ENCODE results near the gene HES4. TPM values are rescaled to one million over a fixed set of nuclear protein-coding genes. Genes with fewer than 3 reads are reported as not detected.

Gene HES4
- polyA plus RNA-seq, 1 experiment, result 10.8 TPM

GRCh38 chr1:1024149-1024770 lies 24.4 kb upstream of the HES4 start:
- no peaks in the 10 kb centered on the region for H3K27me3 ChIP-seq (ENCODE audit: control insufficient read depth, insufficient read depth, low read length)
- CTCF ChIA-PET, result interaction anchor here (0.6 to 4.7 kb wide), 5 partner anchors 8 to 267 kb away, joined by 3 to 20 read pairs (median 3); partner anchors contain the start of gene ISG15

GRCh38 chr1:1023700-1024099 lies 23.8 kb upstream of the HES4 start:
- TF ChIP-seq, protein P1, sequence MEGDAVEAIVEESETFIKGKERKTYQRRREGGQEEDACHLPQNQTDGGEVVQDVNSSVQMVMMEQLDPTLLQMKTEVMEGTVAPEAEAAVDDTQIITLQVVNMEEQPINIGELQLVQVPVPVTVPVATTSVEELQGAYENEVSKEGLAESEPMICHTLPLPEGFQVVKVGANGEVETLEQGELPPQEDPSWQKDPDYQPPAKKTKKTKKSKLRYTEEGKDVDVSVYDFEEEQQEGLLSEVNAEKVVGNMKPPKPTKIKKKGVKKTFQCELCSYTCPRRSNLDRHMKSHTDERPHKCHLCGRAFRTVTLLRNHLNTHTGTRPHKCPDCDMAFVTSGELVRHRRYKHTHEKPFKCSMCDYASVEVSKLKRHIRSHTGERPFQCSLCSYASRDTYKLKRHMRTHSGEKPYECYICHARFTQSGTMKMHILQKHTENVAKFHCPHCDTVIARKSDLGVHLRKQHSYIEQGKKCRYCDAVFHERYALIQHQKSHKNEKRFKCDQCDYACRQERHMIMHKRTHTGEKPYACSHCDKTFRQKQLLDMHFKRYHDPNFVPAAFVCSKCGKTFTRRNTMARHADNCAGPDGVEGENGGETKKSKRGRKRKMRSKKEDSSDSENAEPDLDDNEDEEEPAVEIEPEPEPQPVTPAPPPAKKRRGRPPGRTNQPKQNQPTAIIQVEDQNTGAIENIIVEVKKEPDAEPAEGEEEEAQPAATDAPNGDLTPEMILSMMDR (IDR thresholded peaks at IDR 0.05; ENCODE audit: insufficient read depth, low read depth, low read length), result no peak
- Histone ChIP-seq H3K36me3 (ENCODE audit: control insufficient read depth, insufficient read depth, low read length) (peaks cover 19% of the 10 kb centered on the region), H3K4me3 (ENCODE audit: low read depth, low read length) (no peak overlapping the region), H3K27me3 (ENCODE audit: control insufficient read depth, insufficient read depth, low read length) (no peaks in the 10 kb centered on the region)
- DNase-seq (ENCODE audit: low read depth), result no peak
- ChIA-PET POLR2A (no interaction called here), CTCF (interaction anchor here (0.6 to 4.7 kb wide), 4 partner anchors 8 to 268 kb away, joined by 3 to 20 read pairs (median 6); partner anchors contain the start of gene ISG15)

More at GRCh38 chr1:1024149-1024770, 24.4 kb upstream of the HES4 start:
- POLR2A ChIA-PET, result no interaction called here
- no peak overlapping the region for H3K4me3 ChIP-seq (ENCODE audit: low read depth, low read length)
- TF ChIP-seq, protein P1 (IDR thresholded peaks at IDR 0.05; ENCODE audit: insufficient read depth, low read depth, low read length), result no peak
- DNase-seq (ENCODE audit: low read depth), result no peak
- H3K36me3 ChIP-seq (ENCODE audit: control insufficient read depth, insufficient read depth, low read length), result peaks cover 19% of the 10 kb centered on the region

DNA sequence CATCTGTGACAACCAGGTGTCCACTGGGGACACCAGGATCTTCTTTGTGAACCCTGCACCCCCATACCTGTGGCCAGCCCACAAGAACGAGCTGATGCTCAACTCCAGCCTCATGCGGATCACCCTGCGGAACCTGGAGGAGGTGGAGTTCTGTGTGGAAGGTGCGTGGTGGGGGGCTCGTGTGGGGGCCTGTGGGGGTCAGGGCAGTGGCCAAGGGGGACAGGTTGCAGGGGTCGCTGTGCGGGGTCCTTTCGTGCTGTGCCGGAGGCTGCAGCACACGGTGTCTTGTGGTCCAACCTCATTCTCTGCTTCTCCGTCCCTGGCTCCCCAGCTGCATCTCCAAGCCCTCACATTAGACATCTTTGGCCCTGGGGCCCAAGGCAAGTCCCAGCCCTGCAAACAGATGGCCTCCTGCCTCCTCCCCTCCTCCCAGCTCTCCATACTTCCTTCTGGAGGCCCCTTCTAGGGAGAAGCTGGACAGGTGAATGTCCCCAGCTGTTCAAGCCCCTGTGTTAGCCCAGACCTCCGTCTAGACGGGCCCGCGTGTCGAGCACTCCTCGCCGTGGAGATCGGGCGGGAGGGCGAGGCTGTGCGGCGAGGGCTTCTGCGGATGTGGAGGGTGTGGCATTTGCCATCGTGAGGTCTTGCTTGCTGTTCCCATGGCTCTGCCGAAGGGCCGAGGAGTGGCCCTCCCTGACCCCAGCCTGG lies 22.6 kb upstream of the HES4 start:
- CTCF ChIA-PET, result interaction anchor here (0.8 to 4.7 kb wide), 2 partner anchors 10 to 42 kb away, joined by 3 to 20 read pairs; no protein-coding TSS in a partner anchor
- no peaks in the 10 kb centered on the region for H3K27me3 ChIP-seq (ENCODE audit: control insufficient read depth, insufficient read depth, low read length)
- peaks cover 17% of the 10 kb centered on the region for H3K36me3 ChIP-seq (ENCODE audit: control insufficient read depth, insufficient read depth, low read length)
- no peak for DNase-seq (ENCODE audit: low read depth)
- POLR2A ChIA-PET, result no interaction called here
- no peak overlapping the region for H3K4me3 ChIP-seq (ENCODE audit: low read depth, low read length)
- TF ChIP-seq, protein P1 (IDR thresholded peaks at IDR 0.05; ENCODE audit: insufficient read depth, low read depth, low read length), result no peak

DNA sequence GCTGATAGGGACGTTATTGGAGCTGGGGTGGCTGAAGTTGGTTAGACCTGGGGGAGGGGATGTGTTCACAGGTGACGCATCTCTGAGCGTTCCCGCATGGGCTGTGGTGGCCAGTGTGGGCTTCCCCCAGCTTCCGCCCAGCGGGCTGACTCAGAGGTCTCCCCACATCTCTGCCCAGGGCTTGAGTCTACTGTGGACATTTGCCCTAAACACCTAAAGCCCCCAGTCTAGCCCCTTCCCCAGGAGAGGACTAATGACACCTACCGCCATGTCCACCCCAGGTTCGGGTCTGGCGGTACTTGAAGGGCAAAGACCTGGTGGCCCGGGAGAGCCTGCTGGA lies 22.0 kb upstream of the HES4 start:
- ChIA-PET CTCF (interaction anchor here (0.8 to 4.7 kb wide), 2 partner anchors 10 to 42 kb away, joined by 3 to 20 read pairs; no protein-coding TSS in a partner anchor), POLR2A (no interaction called here)
- Histone ChIP-seq H3K36me3 (ENCODE audit: control insufficient read depth, insufficient read depth, low read length) (peaks cover 16% of the 10 kb centered on the region), H3K4me3 (ENCODE audit: low read depth, low read length) (no peak overlapping the region), H3K27me3 (ENCODE audit: control insufficient read depth, insufficient read depth, low read length) (no peaks in the 10 kb centered on the region)
- TF ChIP-seq, protein P1 (IDR thresholded peaks at IDR 0.05; ENCODE audit: insufficient read depth, low read depth, low read length), result no peak
- no peak for DNase-seq (ENCODE audit: low read depth)

Data from BJ (cell line).